HG03097 (cell line): ENCODE data around the gene FCER2.
"Not testable (repeated sequence)": the region's sequence is repeated elsewhere in the genome, so short reads cannot be mapped to it uniquely, and the experiment has no call there.

Source experiments
- ATAC-seq: cut with Tn5 transposase; IDR thresholded peaks from one replicate; pipeline ENCODE4 v1.9.1; 2021; ENCODE audit not compliant: unreplicated experiment, low FRiP score

The FCER2 gene, protein sequence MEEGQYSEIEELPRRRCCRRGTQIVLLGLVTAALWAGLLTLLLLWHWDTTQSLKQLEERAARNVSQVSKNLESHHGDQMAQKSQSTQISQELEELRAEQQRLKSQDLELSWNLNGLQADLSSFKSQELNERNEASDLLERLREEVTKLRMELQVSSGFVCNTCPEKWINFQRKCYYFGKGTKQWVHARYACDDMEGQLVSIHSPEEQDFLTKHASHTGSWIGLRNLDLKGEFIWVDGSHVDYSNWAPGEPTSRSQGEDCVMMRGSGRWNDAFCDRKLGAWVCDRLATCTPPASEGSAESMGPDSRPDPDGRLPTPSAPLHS

DNA sequence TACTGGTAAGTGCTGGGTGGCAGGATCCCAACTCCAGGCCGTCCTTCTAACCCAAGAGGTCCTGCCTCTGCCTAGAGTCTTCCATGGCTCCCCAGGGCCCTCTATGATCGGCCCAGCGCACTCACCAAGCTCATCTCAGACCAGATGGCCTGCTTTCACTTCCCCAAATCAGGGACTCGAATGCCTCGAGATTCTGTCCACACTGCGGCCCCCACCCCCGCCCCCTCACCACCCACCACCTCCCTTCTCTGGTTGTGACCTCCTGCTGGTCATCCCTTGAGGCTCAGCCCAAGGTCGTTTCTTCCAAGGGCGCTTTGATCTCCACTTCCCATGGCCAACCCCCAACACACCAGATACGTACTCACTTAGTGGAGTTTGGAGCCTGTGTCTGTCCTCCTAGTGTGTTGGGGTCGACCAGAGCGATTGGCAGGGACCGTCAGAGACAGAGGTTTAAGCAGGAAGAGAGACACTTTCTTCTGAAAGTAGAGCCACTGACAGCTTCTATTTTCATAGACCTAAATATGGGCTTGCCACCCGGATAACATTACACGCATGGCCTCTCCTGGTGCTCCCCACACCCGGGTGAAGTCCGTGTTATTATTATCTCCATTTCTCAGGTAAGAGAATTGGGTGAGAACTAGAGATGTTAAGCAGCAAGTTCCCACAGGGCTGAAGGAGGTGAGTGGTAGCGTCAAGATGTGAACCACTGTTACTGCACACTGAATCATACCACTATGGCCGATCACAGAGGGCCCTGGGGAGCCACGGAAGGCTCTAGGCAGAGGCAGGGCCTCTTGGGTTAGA is at the start of gene FCER2:
FCER2 (minus strand) TSS at position 478 of the 804 bp plus-strand sequence. CDS start 2,371 bp downstream, outside the sequence.
- peak; percentile 34 for ATAC-seq

DNA sequence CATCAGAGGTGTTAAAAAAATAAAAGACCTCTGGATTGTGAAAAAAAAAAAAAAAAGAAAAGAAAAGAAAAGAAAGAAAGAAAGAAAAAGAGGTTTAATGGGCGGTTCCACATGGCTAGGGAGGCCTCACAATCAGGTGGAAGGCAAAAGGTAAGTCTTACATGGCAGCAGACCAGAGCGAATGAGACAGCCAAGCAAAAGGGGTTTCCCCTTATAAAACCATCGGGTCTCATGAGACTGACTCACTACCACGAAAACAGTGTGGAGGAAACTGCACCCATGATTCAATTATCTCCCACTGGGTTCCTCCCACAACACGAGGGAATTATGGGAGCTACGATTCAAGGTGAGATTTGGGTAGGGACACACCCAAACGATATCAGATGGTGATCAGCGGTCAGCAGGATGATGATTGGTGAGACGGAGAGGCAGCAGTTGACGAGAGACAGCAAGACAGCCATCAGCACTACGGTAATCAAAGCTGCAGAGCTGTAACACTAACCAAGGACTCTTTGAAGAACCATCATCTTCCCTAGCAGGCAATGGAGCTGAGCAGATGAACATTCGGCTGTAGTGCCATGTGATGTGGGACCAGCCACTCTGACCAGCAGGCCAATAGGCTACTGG is 49.3 kb upstream of the FCER2 start:
- no peak for ATAC-seq

DNA sequence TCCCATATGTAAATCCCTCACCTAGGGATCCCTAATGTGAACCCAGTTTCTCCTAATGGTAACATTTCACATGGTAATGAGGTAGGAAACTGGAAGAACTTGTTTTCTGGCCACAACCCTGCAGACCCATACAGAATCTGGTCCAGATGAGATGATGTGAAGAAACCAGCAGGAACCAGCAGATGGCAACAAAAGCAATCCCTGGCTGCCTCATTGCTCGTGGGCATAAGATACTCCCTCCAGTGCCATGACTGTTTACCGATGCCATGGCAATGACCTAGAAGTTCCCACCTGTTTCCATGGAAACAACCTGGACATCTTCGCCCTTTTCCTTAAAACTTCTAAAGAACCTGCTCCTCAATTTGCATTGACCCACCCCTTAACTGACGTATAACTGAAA is 46.8 kb upstream of the FCER2 start:
- no peak for ATAC-seq

DNA sequence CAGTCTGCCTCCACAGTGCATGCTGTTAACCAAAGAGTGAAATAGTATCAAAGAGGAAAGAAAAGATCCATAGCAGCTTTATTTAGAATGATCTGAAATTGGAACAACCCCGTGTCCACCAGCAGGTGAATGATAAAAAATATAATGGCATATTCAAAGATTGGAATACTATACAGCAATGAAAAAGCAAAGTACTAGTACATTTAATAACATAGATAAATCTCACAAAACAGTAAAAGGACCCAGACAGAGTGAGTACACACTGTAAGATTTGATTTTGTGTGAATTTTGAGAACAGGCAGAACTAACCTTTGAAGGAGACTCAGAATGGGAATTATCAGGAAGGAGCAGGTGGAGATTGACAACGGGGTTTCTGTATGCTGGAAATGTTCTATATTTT is 46.2 kb upstream of the FCER2 start:
- no peak for ATAC-seq

DNA sequence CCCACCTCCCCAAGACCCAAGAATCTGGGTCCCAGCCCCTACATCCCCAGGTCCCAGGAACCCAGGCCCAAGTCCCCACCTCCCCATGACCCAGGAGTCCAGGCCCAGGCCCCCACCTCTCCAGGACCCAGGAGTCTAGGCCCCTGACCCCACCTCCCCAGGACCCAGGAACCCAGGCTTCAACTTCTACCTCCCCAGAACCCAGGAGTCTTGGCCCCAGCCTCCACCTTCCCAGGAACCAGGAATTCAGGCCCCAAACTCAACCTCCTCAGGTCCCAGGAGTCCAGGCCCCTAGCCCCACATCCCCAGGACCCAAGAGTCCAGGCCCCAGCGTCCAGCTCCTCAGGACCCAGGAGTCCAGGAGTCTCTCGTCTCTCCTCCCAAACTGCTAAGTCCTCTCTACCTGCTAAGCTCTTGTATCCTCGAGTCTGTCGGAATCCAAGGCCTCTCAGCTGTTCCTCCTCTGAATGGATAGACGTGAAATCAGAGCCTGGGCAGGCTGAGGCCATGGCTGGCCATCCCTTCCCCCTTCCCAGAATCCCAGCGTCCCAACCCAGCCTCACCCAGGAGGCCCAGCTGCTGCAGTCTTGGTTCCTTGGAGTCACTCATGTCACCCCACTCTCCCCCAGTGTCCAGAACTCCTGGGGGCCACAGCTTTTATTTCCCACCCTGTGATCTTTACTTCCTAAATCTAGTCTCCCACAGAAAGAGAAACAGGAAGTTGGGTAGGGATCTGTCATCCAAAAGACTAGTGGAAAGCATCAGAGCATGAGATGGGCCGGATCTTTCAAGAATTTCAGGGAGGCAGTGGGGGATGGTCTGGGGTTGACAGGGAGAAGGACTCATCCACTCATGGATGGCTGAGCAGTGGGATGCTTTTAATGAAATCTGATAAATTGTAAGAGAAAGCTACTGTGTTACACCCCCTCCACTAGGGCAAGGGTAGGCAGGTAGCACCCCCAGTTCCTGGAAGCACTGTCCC is 45.3 kb upstream of the FCER2 start, which contains the start of gene CD209:
CD209 (minus strand) TSS at position 632 of the 982 bp plus-strand sequence; CDS start at position 609, 23 bp downstream.
- no peak for ATAC-seq

DNA sequence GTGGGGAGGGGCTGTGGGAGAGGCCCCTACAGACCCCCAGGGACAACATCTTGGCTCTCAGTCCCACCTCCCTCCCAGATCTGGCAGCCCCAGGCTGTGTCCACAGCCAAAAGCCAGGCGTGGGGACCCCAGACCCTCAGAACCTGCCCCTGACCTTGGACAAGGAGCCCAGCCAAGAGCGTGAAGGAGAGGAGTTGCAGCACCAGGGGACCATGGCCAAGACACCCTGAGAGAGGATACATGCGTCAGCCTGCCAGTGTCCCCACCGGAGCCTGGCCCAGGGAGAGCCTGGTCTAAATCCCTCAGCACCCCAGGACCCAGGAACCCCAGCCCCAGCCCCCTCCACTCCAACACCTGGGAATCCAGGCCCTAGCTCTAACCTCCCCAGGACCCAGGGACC is 44.4 kb upstream of the FCER2 start:
- not testable (repeated sequence) for ATAC-seq

DNA sequence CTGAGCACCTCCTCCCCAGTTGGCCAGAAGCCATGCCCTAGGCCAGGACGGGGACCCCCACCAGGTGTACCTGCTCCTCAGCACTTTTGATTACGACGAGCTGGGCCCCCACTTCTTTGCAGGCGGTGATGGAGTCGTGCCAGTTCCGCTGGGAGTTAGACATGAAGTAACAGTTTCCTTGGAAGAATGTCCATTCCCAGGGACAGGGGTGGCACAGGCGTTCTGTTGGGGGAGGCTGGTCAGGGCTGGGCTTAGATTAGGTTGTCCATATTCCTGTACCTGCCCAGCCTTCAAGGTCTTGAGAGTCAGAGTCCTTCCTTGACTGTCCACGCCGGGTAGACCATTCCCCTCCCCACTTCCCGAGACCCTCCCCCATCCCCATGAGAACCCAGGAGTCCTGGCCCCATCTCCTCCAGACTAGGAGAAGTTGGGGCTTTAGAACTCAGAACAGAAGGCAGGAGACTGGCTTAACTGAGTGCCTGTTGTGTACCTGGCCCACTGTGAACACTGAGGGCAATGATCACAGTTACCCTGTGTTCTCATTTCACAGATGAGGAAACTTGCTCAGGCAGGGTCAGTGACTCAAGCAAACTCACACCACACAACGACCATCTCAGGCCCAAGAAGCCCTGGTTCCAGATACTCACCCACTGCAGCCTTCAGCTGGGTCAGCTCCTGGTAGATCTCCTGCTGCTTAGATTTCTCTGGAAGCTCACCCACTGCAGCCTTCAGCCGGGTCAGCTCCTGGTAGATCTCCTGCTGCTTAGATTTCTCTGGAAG is 43.1 kb upstream of the FCER2 start:
- no peak for ATAC-seq

DNA sequence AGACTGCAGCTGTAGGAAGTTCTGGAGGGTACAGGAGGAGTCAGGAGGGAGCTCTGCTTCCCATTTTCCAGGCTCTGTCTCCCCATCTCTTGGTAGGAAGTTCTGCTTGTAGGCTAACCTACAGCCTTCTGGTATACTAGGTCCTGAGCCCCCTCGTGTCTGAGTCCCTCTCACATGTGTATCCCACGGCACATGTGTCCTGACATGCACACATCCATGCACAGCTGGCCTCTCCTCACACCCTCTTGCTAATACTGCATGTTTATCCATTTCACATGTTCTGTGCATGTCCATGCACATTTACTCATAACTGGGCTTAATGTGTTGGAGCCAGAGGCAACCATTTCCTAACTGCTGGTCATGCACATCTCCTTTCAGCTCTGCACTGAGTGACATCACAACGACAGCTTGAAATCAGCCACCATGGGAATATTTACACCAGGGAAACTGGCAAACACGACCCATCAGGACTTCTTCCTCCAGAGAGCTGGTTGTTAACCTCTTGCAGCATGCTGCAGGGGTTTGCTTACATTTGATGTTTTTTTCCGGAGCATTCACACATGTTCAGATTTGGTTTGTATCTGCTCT is 42.4 kb upstream of the FCER2 start:
- no peak for ATAC-seq

DNA sequence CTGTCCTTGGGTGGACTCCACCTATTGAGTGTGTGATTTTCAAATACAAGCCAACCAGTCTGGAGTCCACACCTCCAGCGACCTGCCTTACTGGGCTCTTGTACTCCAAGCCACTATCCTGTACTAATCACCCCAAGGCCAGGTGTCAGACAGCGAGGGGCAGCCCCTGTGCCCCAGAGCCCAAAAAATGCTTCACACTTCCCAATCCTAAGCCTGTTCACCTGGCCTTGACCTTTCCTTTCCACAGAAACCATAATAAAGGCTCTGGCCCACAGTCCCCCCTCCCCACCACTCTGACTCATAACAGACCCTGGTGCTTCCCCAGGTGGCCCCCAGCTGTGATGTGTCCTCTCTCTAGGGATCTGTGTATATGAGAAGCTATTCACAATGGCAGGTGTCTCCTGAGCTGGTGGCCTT is 41.5 kb upstream of the FCER2 start:
- peak; percentile 55 for ATAC-seq

DNA sequence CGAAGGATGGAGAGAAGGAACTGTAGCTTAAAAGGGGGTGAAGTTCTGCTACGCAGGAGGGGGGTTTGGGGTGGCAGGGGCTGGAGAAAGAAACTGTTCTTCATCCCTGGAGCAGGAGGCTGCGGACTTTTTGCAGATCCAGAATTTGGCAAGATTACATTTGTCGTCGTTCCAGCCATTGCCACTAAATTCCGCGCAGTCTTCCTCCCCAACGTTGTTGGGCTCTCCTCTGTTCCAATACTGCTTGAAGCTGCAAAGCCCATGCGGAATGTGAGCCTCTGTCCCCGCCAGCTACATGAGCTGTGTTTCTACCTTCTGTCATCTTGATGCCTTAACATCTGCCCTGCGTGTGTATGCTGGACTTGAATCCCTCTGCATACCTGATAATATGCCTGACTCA is 41.1 kb upstream of the FCER2 start:
- no peak for ATAC-seq

DNA sequence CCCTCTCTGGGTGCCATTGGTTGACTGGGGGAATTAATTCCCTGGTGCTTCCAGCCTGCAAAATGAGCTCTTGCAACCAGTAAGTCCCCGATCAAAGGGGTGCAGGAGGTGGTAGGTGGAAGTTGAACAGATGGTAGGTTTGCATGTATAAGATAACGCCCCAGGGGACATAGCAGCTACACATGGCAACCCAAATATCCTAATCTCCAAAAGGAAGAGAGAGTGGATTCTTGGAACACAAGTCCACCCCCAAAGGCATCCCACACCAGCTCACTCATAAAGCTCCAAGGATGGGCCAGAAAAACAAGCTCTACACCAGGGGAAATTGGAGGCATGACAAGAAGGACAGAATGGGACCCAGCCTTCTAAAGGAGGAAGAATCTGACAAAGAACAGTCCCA is 40.6 kb upstream of the FCER2 start:
- ATAC-seq, result no peak

DNA sequence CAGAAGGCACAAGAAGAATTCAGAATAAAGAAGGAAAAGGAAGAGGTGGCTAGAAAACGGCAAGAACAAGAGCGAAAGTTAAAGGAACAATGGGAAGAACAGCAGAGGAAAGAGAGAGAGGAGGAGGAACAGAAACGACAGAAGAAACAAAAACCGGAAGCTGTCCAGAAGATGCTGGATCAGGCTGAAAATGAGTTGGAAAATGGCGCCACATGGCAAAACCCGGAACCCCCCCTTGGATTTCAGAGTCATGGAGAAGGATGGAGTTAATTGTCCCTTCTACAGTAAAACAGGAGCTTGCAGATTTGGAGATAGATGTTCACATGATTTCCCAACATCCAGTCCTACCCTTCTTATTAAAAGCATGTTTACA is 38.7 kb upstream of the FCER2 start:
- no peak for ATAC-seq

DNA sequence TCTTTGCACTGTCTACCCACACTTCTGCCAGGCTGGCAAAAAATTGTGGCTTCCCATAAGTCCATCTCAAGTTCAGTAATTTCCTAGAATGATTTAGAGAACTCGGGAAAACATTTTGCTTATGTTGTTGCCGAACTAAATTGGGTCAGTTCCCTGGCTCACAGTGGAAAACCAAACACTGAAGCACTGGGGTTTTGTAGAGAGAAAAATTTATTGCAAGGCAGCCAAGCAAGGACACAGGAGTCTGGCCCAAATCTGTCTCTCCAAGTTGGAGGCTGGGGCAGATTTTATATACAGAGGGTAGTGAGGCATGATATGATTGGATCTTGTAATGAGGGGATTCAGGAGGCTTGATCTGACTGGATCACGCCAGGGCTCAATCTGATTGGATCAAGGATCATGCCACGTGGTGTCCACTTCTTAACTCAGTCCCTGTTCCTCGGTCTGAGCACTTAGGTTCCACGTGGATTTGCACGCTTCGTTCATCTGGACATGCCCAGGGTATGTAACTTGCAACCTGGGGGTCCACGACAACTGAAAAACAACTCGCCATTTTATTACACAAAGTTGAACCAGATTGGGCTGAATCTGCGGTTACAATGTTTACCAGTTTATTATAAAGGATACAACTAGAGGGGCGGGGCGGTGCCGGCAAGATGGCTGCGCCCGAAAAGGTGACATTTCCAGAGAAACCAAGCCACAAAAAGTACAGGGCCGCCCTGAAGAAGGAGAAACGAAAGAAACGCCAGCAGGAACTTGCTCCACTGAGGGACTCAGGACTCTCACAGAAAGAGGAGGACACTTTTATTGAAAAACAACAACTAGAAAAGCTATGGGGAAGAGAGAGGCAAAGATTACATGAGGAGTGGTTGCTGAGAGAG is 38.1 kb upstream of the FCER2 start:
- no peak for ATAC-seq

DNA sequence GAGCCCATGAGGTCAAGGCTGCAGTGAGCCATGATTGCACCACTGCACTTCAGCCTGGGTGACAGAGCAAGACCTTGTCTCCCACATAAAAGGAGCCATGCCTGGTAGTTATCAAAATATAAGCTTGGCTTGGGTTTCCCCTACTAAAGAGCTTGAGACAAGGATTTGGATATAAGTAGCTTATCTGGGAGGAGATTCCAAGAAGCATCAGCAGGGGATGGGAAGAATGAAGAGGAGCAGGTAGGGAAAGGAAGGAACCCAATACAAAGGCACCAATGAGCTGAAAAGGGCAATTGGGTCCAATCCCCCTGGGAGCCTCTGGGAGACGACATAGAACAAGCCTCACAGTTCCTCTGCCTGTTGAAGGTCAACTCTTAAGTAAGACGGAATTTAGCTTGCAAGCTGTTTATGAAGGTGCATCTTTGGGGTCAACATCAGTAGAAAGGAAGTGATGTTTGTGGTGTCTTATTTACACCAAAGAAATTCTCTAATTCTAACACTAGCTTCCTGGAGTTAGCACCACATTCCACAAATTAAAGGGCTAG is 37.4 kb upstream of the FCER2 start:
- no peak for ATAC-seq

DNA sequence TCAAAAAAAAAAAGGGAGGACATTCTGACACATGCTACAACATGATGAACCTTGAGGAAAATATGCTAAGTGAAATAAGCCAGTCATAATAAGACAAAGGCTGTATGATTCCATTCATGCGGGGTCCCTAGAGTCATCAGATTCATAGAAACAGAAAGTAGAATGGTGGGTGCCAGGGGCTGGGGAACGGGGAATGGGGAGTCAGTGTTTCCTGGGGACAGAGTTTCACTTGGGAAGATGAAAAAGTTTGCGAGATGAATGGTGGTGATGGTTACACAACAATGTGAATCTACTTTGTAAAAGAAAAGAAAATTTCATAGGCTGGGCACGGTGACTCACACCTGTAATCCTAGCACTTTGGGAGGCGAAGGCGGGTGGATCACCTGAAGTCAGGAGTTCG is 36.1 kb upstream of the FCER2 start:
- ATAC-seq, result no peak

DNA sequence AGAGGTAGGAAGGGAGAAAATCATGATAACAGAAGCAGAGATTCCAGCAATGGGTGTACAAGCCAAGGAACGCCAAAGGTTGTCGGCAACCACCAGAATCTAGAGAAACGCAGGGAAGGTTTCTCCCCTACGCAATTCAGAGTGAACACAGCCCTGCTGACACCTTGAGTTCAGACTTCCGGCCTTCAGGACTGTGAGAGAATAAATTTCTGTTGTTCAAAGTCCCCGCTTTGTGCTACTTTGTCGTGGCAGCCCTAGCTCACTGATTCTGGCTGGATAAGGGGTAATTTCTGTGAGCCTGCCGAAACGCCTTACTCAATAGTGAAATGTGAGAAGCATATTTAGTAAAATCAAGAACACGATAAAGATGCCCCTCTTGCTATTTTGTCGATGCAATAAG is 35.3 kb upstream of the FCER2 start:
- no peak for ATAC-seq

DNA sequence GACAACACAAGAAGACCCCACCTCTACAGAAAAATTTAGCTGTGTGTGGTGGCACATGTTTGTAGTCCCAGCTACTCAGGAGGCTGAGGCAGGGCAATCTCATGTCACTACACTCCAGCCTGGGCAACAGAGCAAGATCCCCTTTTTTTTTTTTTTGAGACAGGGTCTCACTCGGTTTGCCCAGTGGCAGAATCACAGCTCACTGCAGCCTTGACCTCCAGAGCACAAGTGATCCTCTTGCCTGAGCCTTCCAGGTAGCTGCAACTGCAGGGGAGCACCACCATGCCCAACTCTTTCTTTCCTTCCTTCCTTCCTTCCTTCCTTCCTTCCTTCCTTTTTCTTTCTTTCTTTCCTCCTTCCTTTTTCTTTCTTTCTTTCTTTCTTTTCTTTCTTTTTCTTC is 34.2 kb upstream of the FCER2 start:
- ATAC-seq, result no peak
